ENCODE measurements around the gene VAT1L.
"Not testable (repeated sequence)": the region's sequence is repeated elsewhere in the genome, so short reads cannot be mapped to it uniquely, and the experiment has no call there.

The VAT1L gene

GRCh38 chr16:77925531-77925930 lies 137.2 kb downstream of the VAT1L start:
- no peak overlapping the region for H3K27ac Mint-ChIP-seq
- no peak overlapping the region for H3K4me3 Mint-ChIP-seq
- H3K36me3 Mint-ChIP-seq, result no peaks in the 10 kb centered on the region

DNA sequence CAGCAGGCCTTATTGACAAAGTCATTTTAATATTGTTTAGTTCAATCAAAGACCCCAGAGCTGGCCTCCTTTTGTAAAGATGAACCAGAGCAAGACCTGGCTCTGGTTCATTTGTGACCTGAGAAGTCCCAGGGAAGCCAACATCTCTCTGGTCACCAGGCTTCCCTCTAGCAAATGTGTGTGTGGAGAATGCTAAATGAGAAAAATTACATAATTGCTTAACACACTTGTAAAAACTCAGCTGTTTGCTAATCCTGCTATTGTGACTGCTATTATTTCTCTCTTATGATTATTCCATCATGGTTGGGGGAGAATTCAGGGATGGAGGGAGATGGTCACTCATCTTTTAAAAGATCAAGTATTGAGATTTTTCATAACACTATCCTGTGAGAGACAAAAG lies 139.7 kb downstream of the VAT1L start:
- peaks cover 10% of the 10 kb centered on the region for H3K27me3 Mint-ChIP-seq
- H3K4me1 Mint-ChIP-seq, result no peaks in the 10 kb centered on the region
- H3K4me3 Mint-ChIP-seq, result no peak overlapping the region
- no peaks in the 10 kb centered on the region for H3K9me3 Mint-ChIP-seq
- no peaks in the 10 kb centered on the region for H3K36me3 Mint-ChIP-seq
- H3K27ac Mint-ChIP-seq, result no peak overlapping the region

More at GRCh38 chr16:77925531-77925930, 137.2 kb downstream of the VAT1L start:
- Mint-ChIP-seq H3K4me1 (no peaks in the 10 kb centered on the region), H3K27me3 (peaks cover 9% of the 10 kb centered on the region), H3K9me3 (no peaks in the 10 kb centered on the region)

DNA sequence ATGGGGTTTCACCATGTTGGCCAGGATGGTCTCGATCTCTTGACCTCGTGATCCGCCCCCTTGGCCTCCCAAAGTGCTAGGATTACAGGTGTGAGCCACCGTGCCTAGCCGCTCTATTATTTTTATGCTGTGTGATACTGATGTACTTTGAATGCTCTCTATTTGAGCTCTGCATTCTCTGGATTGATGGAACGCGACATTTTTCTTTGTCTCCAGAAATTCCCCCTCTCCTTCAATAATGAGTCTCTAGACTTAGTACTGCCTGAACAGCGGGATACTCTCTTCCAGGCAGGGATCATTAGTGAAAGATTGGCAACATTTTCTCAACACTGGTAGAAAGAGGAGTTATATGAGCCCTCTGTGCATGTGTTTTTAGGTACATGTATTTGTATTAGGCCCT lies 140.6 kb downstream of the VAT1L start:
- Mint-ChIP-seq H3K27me3 (peaks cover 10% of the 10 kb centered on the region), H3K36me3 (no peaks in the 10 kb centered on the region), H3K4me1 (no peaks in the 10 kb centered on the region), H3K9me3 (no peaks in the 10 kb centered on the region), H3K27ac (no peak overlapping the region), H3K4me3 (no peak overlapping the region)

GRCh38 chr16:77931058-77931457 lies 142.7 kb downstream of the VAT1L start:
- Mint-ChIP-seq H3K4me1 (no peaks in the 10 kb centered on the region), H3K27ac (no peak overlapping the region), H3K36me3 (no peaks in the 10 kb centered on the region), H3K9me3 (no peaks in the 10 kb centered on the region), H3K27me3 (peaks cover 8% of the 10 kb centered on the region), H3K4me3 (no peak overlapping the region)

DNA sequence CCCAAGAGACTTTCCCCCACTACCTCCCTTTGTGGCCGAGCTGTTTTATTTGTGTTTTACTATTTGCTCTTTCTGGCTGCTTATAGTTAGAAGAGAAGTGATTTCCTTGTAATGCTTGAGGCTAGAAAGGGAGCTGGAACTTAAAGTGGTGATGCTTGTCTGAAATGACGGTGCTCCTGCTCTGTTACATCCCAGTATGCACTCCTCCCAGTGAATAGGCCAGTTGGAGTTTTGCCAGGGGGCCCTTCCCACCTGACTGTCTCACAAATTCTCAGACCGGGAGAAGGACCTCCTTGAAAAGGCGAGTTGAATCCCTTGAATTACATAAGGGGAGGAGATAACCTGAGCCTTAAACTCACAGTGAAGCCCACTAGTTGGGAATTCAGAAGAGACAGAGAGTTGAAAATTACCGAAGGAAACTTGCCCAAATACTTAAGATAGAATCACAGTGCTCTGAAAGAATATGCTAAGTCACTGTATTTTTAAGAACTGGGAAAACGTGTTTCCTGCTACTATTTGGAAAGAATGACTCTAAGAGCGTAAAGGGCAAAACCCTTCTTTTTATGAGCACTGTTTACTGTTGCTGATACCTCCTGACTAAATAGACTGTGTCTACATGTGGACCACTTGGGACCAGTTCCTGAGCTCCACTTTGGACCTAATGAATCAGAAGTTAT lies 149.2 kb downstream of the VAT1L start:
- no peak overlapping the region for H3K27ac Mint-ChIP-seq
- no peaks in the 10 kb centered on the region for H3K36me3 Mint-ChIP-seq
- peaks cover 3% of the 10 kb centered on the region for H3K27me3 Mint-ChIP-seq
- no peaks in the 10 kb centered on the region for H3K4me1 Mint-ChIP-seq
- H3K9me3 Mint-ChIP-seq, result no peaks in the 10 kb centered on the region
- H3K4me3 Mint-ChIP-seq, result no peak overlapping the region

- Mint-ChIP-seq H3K27me3 (peaks cover 3% of the 10 kb centered on the region), H3K4me1 (no peaks in the 10 kb centered on the region)
Observed at GRCh38 chr16:77938913-77939312, 150.5 kb downstream of the VAT1L start.

DNA sequence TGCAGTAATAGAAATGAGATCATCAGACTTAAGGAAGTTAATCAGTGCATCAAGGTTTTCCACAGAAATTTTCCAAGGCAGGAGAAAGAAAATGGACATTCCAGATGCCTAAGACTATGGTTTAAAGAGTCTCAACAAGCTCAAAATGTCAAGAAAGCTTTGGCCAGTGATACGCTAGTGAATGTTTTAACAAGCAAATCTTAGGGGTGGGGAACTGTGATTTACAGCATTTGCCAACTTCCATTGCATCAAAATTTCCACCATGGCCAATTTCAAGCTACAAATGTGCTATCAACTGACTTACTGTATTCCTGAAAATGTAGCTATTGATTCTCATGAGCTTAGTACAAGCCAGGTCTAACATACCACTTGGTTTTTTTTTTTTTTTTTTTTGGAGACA lies 151.6 kb downstream of the VAT1L start:
- H3K27ac Mint-ChIP-seq, result no peak overlapping the region
- H3K4me1 Mint-ChIP-seq, result no peaks in the 10 kb centered on the region
- no peaks in the 10 kb centered on the region for H3K36me3 Mint-ChIP-seq
- H3K9me3 Mint-ChIP-seq, result no peaks in the 10 kb centered on the region
- peaks cover 3% of the 10 kb centered on the region for H3K27me3 Mint-ChIP-seq
- no peak overlapping the region for H3K4me3 Mint-ChIP-seq

More at GRCh38 chr16:77938913-77939312, 150.5 kb downstream of the VAT1L start:
- Mint-ChIP-seq H3K27ac (peak overlapping the region; percentile 38), H3K36me3 (no peaks in the 10 kb centered on the region), H3K4me3 (no peak overlapping the region), H3K9me3 (no peaks in the 10 kb centered on the region)

DNA sequence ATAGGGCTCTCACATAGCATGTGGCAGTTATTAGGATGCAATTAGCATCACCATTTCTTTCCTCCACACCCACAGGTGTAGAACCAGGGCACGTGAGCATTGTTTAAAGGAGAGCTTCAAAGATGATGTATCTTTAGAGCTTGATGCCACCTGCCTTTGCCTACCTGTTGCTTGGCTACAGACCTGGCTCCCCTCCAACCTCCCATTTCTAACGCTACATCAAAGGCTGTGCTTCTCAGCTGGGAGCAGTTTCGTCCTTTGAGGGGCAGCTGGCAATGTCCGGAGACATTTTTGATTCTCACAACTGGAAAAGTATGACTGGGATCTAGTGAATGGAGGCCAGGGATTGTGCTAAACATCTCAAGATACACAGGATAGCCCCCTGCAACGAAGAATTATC lies 155.4 kb downstream of the VAT1L start:
- Mint-ChIP-seq H3K27ac (no peak overlapping the region), H3K36me3 (no peaks in the 10 kb centered on the region)

DNA sequence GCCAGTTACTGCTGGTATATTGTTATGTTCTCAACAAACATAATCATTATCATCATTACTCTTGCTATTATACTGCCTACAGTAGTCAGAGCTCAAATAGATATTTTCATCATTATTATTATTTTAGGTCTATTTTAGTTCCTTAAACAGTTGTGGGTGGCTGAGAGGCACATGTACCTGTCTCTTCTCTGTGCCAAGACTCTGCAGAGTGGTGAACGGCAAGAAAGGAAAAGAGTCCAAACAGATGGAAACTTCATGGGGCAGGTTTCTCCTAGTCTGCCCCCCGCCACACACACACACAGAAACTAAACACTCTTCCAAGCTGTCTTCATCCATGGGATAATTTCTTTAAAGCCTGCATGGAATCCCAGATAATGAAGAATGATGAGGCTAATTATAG lies 156.3 kb downstream of the VAT1L start:
- Mint-ChIP-seq H3K27me3 (peaks cover 10% of the 10 kb centered on the region), H3K4me3 (no peak overlapping the region), H3K27ac (no peak overlapping the region), H3K9me3 (no peaks in the 10 kb centered on the region), H3K36me3 (no peaks in the 10 kb centered on the region), H3K4me1 (no peaks in the 10 kb centered on the region)

More for the DNA sequence above, 155.4 kb downstream of the VAT1L start:
- Mint-ChIP-seq H3K4me1 (no peaks in the 10 kb centered on the region), H3K9me3 (no peaks in the 10 kb centered on the region), H3K4me3 (no peak overlapping the region), H3K27me3 (peaks cover 8% of the 10 kb centered on the region)

DNA sequence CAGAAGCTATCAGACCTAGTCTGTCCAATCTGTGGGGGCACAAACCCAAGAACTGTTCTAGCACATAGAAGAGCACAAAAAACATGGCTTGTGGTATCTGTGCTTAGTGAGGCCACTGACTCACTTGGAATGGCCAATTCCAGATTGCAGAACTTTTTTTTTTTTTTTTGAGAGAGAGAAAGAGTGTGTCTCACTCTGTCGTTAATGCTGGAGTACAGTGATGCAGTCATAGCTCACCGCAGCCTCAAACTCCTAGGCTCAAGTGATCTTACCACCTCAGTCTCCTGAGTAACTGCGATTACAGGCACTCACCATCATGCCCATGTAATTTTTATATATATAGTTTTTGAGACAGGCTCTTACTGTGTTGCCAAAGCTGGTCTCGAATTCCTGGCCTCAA lies 156.8 kb downstream of the VAT1L start:
- Mint-ChIP-seq H3K4me3 (no peak overlapping the region), H3K27me3 (peaks cover 10% of the 10 kb centered on the region), H3K36me3 (no peaks in the 10 kb centered on the region), H3K4me1 (no peaks in the 10 kb centered on the region), H3K9me3 (no peaks in the 10 kb centered on the region), H3K27ac (no peak overlapping the region)

DNA sequence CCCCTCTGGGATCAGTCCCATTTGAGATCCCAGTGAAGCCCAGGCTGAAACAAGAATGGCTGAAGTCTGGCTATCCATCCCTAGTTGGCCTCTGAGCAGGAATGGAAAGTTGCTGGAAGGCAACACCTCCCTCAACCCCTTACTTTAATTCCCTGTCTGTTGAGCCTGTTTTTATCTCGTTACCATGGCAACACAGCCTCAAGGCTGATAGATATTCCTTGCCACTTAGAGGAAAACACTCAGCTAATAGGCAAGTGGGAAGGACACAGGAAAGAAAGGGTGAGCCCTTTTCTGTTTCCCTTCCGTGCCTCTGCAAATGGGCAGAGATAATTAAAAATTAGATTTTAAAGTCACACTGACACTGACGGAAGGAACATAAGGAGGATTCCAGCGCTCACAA lies 158.5 kb downstream of the VAT1L start:
- Mint-ChIP-seq H3K27me3 (peaks cover 13% of the 10 kb centered on the region), H3K4me1 (no peaks in the 10 kb centered on the region), H3K27ac (no peak overlapping the region), H3K36me3 (no peaks in the 10 kb centered on the region), H3K4me3 (no peak overlapping the region), H3K9me3 (no peaks in the 10 kb centered on the region)

- peaks cover 13% of the 10 kb centered on the region for H3K27me3 Mint-ChIP-seq
- not testable (repeated sequence) for H3K9me3 Mint-ChIP-seq, H3K27ac Mint-ChIP-seq, H3K36me3 Mint-ChIP-seq, H3K4me3 Mint-ChIP-seq, H3K4me1 Mint-ChIP-seq
Observed at GRCh38 chr16:77947590-77947989, 159.2 kb downstream of the VAT1L start.

GRCh38 chr16:77948835-77949234 lies 160.5 kb downstream of the VAT1L start:
- Mint-ChIP-seq H3K27ac (no peak overlapping the region), H3K4me1 (no peaks in the 10 kb centered on the region), H3K27me3 (peaks cover 13% of the 10 kb centered on the region), H3K9me3 (no peaks in the 10 kb centered on the region), H3K4me3 (no peak overlapping the region), H3K36me3 (no peaks in the 10 kb centered on the region)

GRCh38 chr16:77949445-77949844 lies 161.1 kb downstream of the VAT1L start:
- Mint-ChIP-seq H3K27me3 (peaks cover 13% of the 10 kb centered on the region), H3K27ac (no peak overlapping the region), H3K9me3 (no peaks in the 10 kb centered on the region), H3K4me1 (no peaks in the 10 kb centered on the region), H3K4me3 (no peak overlapping the region), H3K36me3 (no peaks in the 10 kb centered on the region)

DNA sequence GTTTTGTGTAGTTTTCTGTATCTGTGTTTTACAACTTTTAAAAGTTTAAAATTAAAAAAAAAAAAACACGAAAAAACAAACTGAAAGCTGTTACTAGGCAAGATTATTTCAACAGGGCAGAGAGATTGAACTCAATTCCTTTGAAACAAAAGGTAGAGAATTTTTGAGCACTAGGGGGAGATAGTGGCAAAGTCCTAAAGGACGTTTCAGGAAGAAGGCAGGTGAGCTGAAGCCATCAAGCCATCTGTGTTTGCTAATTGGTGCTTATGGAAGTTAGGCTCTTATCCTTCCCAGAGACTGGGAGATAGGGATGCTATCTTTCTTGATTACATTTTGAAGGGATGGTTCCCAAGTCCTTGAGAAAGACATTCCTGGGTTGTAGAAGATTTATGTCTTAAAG lies 163.4 kb downstream of the VAT1L start:
- Mint-ChIP-seq H3K4me3 (no peak overlapping the region), H3K27ac (no peak overlapping the region), H3K4me1 (no peaks in the 10 kb centered on the region), H3K9me3 (no peaks in the 10 kb centered on the region), H3K27me3 (peaks cover 19% of the 10 kb centered on the region), H3K36me3 (no peaks in the 10 kb centered on the region)

DNA sequence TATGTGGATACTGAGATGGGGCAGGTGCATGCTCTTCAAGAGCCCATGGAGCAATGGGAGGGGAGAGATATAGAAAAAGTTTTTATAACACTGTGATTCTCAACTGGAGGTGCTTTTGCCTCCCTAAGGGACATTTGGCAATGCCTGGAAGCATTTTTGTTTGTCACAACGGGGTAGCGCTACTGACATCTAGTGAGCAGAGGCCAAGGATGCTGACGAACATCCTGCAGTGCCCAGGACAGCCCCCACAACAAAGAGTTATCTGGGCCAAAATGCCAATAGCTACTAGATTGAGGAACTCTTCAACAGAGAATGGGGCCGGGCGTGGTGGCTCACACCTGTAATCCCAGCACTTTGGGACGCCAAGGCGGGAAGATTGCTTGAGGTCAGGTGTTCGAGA lies 166.8 kb downstream of the VAT1L start:
- Mint-ChIP-seq H3K9me3 (no peaks in the 10 kb centered on the region), H3K4me1 (no peaks in the 10 kb centered on the region), H3K27ac (no peak overlapping the region), H3K36me3 (no peaks in the 10 kb centered on the region), H3K4me3 (no peak overlapping the region), H3K27me3 (peaks cover 15% of the 10 kb centered on the region)

DNA sequence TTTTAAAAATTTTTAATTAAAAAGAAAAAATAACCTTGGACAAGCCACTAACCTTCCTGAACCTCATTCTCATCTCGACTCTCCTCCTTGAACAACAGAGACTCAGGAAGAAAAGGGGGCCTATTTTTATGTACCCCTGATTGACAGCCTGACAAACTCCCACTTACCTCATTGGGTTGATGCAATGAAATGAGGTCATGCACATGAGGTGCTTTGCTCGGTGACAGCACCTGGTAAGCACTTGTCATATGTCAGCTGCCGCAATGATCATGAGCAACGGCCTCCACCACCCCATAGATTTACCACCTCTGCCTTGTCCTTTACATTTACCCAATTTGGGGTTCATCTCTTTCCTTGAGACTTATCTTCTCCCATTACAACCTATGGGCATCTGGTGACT lies 167.9 kb downstream of the VAT1L start:
- H3K27ac Mint-ChIP-seq, result no peak overlapping the region
- H3K9me3 Mint-ChIP-seq, result no peaks in the 10 kb centered on the region
- no peaks in the 10 kb centered on the region for H3K36me3 Mint-ChIP-seq
- H3K4me1 Mint-ChIP-seq, result no peaks in the 10 kb centered on the region
- H3K27me3 Mint-ChIP-seq, result peaks cover 13% of the 10 kb centered on the region
- H3K4me3 Mint-ChIP-seq, result no peak overlapping the region

Measured in activated naive CD4-positive, alpha-beta T cell treated with anti-CD3 and anti-CD28 coated beads, Interleukin-2, amount 50 U/mL, for 24 hours (primary cell).